ENCODE data around the gene MAMDC4. TPM values are rescaled to one million over a fixed set of nuclear protein-coding genes. Genes with fewer than 3 reads are reported as not detected.

Gene MAMDC4
- total RNA-seq, 4 donors from 2014 or later: 30.8 to 50.4 (median 41.4) TPM

DNA sequence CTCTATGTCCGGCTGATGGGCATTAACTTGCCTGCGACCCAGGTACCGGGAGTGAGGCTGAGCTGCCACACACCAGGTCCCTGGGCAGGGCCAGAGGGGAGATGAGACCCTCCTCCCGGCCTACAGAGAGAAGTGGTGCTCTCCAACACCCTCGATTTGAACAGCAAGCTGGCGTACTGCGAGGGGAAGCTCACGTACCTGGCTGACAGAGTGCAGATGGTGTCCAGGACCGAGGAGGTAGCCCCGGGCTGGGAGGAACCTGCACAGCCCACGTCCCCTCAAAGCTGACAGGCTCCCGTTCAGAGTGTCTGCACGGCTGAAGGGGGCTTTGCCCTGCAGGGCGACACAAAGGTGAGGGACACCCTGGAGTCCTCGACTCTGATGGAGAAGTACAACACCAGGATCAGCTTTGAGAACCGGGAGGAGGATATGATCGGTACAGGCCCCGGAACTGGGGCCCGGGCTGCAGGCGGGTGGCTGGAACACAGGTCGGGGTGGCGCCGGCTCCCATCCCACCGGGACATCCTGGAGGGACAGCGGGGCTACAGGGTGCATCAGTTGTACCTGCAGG, 45.4 kb upstream of the MAMDC4 start:
- Histone ChIP-seq H3K9me3 (no peaks in the 10 kb centered on the region), H3K4me1 (peaks cover 6 to 44% (median 17%) of the 10 kb centered on the region in 4 donors), H3K36me3 (peaks cover 0 to 6% (median 0%) of the 10 kb centered on the region in 3 donors), H3K27ac (peak overlapping the region in 3 of 4 donors; percentile 84 to 97 (median 92)), H3K4me3 (peak overlapping the region; percentile 94 to 100 (median 99)), H3K27me3 (no peaks in the 10 kb centered on the region)
- TF ChIP-seq, protein P1, sequence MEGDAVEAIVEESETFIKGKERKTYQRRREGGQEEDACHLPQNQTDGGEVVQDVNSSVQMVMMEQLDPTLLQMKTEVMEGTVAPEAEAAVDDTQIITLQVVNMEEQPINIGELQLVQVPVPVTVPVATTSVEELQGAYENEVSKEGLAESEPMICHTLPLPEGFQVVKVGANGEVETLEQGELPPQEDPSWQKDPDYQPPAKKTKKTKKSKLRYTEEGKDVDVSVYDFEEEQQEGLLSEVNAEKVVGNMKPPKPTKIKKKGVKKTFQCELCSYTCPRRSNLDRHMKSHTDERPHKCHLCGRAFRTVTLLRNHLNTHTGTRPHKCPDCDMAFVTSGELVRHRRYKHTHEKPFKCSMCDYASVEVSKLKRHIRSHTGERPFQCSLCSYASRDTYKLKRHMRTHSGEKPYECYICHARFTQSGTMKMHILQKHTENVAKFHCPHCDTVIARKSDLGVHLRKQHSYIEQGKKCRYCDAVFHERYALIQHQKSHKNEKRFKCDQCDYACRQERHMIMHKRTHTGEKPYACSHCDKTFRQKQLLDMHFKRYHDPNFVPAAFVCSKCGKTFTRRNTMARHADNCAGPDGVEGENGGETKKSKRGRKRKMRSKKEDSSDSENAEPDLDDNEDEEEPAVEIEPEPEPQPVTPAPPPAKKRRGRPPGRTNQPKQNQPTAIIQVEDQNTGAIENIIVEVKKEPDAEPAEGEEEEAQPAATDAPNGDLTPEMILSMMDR (IDR thresholded peaks at IDR 0.05): no peak
- no peak for TF ChIP-seq POLR2A (IDR thresholded peaks at IDR 0.05)
- peak in 1 of 3 donors; percentile 51 for DNase-seq

DNA sequence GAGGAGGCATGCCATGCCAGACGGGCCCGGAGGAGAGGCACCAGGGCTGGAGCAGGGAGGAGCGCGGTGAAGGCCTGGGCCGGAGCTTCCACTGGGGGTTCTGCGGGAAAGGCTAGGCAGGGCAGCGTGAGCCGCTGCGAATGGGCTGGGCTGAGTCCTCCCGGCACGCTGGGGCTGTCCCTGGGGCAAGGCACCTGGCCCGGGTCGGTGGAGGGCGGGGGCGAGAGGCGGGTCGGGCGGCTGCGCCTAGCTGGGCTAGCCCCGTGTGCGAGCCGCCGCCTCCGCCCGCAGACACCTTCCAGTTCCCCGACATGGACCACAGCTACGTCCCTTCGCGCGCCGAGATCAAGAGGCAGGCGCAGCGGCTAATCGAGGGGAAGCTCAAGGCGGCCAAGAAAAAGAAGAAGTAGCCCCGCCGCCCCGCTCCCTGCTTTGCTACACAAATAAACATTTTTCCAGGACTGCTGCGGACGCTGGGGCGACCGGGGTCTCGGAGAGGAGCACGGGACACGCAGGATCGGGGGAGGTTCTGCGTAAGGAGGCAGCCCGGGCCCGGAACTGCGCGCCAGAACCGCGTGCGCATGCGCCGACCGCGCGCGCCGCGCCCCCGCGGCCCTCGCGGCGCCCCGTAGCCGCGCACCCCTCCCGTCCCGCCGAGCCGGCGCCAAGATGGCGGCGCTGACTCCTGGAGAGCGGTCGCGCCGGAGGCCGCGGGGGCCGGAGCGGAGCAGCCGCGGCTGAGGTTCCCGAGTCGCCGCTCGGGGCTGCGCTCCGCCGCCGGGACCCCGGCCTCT, 44.7 kb upstream of the MAMDC4 start, which contains the start of gene RABL6:
Gene RABL6 (plus strand): TSS at position 668 of the 794 bp plus-strand sequence. CDS start 249 bp downstream, outside the sequence.
- Histone ChIP-seq H3K4me3 (peak within 1 kb of the TSS; percentile 94 to 100 (median 99)), H3K36me3 (peaks cover 0 to 7% (median 0%) of the 10 kb centered on the region in 3 donors), H3K4me1 (peaks cover 6 to 44% (median 17%) of the 10 kb centered on the region in 4 donors), H3K27me3 (no peaks in the 10 kb centered on the region), H3K9me3 (no peaks in the 10 kb centered on the region), H3K27ac (peak within 1 kb of the TSS; percentile 84 to 97 (median 90))
- TF ChIP-seq POLR2A (IDR thresholded peaks at IDR 0.05): peak; percentile 61 to 83
- TF ChIP-seq, protein P1 (IDR thresholded peaks at IDR 0.05): no peak
- peak; percentile 68 to 89 (median 88) for DNase-seq

DNA sequence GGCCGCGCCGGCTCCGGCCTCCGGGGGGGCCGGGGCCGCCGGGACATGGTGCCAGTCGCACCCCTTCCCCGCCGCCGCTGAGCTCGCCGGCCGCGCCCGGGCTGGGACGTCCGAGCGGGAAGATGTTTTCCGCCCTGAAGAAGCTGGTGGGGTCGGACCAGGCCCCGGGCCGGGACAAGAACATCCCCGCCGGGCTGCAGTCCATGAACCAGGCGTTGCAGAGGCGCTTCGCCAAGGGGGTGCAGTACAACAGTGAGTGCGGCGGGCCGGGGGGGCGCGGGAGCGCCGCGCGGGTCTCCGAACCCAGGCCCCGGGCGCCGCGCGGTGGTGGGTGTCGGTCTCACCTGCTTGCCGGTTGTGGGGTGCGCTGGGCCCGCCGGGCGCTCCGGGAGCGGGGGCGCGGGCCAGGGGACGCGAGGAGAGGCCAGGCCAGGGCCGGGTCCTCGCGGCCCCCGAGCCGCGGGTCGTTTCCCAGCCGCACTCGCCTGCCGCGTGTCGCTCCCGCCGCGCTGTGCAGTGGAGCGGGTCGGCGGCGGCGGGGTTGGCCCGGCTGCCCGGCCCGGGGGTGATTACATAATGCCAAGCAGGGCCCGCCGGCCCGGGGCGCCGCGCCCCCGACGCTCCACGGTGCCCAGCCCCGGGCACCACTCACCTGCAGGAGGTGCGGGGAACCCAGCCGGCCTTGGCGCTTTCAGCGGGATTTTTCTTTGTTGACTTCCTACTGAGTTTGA, 43.9 kb upstream of the MAMDC4 start:
- no peaks in the 10 kb centered on the region for H3K9me3 ChIP-seq
- H3K27ac ChIP-seq: peak overlapping the region; percentile 84 to 97 (median 90)
- H3K27me3 ChIP-seq: no peaks in the 10 kb centered on the region
- TF ChIP-seq, protein P1 (IDR thresholded peaks at IDR 0.05): no peak
- TF ChIP-seq POLR2A (IDR thresholded peaks at IDR 0.05): peak in 1 of 2 donors; percentile 3
- H3K4me1 ChIP-seq: peaks cover 6 to 44% (median 17%) of the 10 kb centered on the region in 4 donors
- peaks cover 0 to 15% (median 0%) of the 10 kb centered on the region in 3 donors for H3K36me3 ChIP-seq
- DNase-seq: peak in 2 of 3 donors; percentile 50 to 69
- peak overlapping the region; percentile 94 to 100 (median 99) for H3K4me3 ChIP-seq

DNA sequence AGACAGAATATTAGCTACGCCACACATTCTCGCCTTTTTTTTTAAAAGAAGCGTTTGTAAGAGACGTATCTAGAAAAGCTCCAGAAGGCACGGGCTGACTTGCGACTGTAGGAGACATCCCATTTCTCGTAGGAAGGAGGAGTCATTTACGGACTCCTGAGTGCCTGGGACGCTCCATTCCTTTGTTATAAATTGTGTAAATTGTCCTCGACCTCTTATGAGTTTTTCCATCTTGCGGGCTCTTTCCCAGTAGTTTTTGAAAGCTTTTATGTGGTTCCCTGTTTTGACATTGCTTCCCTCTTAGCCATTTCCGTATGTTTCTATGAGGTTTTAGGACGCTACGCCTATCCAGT, 43.4 kb upstream of the MAMDC4 start:
- H3K36me3 ChIP-seq: peaks cover 0 to 17% (median 0%) of the 10 kb centered on the region in 3 donors
- TF ChIP-seq, protein P1 (IDR thresholded peaks at IDR 0.05): no peak
- no peak for TF ChIP-seq POLR2A (IDR thresholded peaks at IDR 0.05)
- peak overlapping the region in 3 of 4 donors; percentile 84 to 97 (median 87) for H3K27ac ChIP-seq
- no peaks in the 10 kb centered on the region for H3K9me3 ChIP-seq
- no peaks in the 10 kb centered on the region for H3K27me3 ChIP-seq
- peak overlapping the region; percentile 94 to 100 (median 99) for H3K4me3 ChIP-seq
- peaks cover 6 to 44% (median 17%) of the 10 kb centered on the region in 4 donors for H3K4me1 ChIP-seq
- DNase-seq: no peak

DNA sequence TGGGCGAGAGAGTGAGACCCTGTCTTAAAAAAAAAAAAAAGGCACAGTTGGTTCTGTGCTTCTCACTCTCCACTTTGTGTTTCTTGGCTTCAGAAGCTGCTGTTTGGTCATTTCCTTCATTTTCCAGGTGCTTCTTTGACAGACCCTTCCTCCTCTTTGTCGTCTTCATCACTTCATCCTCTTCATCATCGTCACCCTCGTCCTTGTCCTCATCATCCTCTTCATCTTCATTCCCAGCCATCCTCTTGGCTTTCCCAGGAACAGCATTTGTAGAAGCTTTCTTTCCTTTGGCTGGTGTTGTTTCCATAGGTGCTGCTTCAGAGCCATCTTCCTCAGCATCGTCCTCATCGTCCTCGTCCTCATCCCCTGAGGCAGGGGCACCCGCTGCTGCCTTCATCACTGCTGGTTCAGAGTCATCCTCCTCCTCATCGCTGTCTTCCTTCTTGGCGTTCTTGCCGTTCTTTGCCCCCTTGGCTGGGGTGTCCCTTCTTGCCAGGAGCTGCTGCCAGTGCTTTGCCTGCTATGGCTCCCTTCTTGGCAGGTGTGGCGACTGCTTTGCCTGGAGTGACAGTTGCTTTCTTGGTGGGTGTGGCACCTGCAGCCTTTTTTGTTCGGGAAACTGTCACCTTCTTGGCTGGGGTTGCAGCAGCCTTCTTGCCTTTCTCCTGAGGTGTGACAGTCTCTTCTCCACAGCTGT, 37.3 kb upstream of the MAMDC4 start:
- DNase-seq: no peak
- Histone ChIP-seq H3K36me3 (peaks cover 0 to 21% (median 0%) of the 10 kb centered on the region in 3 donors), H3K27ac (no peak overlapping the region), H3K4me1 (peaks cover 0 to 13% (median 3%) of the 10 kb centered on the region in 4 donors), H3K9me3 (no peaks in the 10 kb centered on the region), H3K27me3 (no peaks in the 10 kb centered on the region), H3K4me3 (no peak overlapping the region)
- no peak for TF ChIP-seq POLR2A (IDR thresholded peaks at IDR 0.05)
- TF ChIP-seq, protein P1 (IDR thresholded peaks at IDR 0.05): no peak
